GM21723 (cell line): ENCODE measurements around the gene UBE2D1.
"Not testable (repeated sequence)": the region's sequence is repeated elsewhere in the genome, so short reads cannot be mapped to it uniquely, and the experiment has no call there.

Source experiments
- ATAC-seq: cut with Tn5 transposase; IDR thresholded peaks from one replicate; pipeline ENCODE4 v1.9.1; 2021; ENCODE audit warnings: mild to moderate bottlenecking, moderate library complexity; ENCODE audit not compliant: unreplicated experiment

UBE2D1 gene

GRCh38 chr10:58373442-58373827 lies 38.6 kb downstream of the UBE2D1 start:
- peak; percentile 11 for ATAC-seq

- ATAC-seq = no peak
Observed at GRCh38 chr10:58382489-58382995, 47.7 kb downstream of the UBE2D1 start.

DNA sequence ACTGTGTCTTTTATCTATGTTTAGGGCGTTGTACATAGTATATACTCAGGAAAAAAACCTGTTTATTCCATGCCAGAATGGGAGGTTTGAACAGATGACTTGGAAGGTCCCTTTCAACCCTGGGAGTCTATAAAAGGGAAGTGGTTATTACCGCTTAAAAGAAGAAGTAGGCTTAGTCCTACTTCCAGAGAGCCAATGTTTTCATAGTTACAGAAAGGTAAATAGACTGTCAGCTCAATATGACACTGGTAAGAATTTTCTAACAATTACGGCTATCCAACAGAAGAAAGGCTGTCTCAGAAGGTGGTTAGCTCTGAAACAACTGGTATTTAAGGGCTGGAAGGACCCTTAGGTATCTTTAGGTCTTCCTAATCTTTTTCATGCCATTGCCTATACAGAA lies 49.3 kb downstream of the UBE2D1 start:
- peak; percentile 74 for ATAC-seq

DNA sequence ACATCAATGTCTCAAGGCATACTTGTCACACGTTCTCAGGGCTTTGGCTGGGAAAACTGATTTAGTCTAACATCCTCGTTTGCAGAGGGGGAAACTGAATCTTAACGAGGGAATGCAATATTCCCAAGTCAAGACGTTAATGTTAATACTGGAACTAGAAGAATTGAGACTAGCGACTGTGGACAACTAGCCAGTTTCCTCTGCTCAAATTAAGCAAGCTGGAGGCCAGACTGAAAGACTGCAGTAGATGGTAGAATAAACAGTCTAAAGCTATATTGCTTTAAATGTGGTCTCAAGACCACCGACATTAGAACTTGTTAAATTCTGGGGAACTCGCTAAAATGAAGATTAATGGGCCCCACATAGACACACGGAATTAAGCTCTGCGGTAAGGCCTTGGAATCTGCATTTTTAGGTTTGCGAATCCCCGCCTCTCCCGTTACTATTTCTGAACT lies 49.8 kb downstream of the UBE2D1 start:
- peak; percentile 7 for ATAC-seq

DNA sequence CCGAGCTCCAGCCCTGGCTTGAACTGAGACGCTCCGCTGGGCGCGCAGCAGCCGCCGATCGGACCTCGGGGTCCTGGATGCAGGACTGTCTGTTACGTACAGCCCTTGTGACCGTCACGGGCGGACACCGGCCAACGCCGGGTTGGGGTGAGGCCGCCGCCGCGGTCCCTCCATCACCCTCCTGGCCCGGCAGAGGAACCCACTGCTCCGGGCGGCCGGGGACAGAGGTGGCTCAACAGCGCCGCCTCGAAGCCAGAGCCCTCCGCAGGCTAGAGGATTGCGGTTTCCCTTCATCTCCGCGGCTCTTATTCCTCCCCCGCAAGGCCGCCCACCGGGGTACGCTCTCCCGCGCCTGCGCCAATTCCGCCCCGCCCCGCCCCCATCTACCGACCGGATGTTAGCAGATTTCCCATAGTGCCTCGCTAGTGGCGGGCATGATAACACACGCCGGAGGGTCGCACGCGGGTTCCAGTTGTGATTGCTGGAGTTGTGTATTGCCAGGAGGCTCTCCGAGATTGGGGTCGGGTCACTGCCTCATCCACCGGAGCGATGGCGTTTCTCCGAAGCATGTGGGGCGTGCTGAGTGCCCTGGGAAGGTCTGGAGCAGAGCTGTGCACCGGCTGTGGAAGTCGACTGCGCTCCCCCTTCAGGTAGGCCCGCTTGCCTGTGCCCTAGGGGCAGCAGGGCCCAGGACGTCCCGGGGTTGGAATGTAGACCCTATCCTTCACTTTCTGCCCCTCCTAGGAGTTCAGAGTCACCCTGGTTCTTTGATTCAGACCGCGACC lies 50.4 kb downstream of the UBE2D1 start, which contains the start of gene TFAM:
TSS of gene TFAM (plus strand) at position 412 of the 785 bp plus-strand sequence. CDS start at position 550, 138 bp downstream.
- peak; percentile 89 for ATAC-seq

- peak; percentile 21 for ATAC-seq
Observed at GRCh38 chr10:58385784-58386112, 50.9 kb downstream of the UBE2D1 start.

GRCh38 chr10:58389024-58389423 lies 54.2 kb downstream of the UBE2D1 start:
- ATAC-seq = no peak

- no peak for ATAC-seq
Observed at GRCh38 chr10:58393317-58393716, 58.5 kb downstream of the UBE2D1 start.

GRCh38 chr10:58394471-58394870 lies 59.7 kb downstream of the UBE2D1 start:
- ATAC-seq = no peak

DNA sequence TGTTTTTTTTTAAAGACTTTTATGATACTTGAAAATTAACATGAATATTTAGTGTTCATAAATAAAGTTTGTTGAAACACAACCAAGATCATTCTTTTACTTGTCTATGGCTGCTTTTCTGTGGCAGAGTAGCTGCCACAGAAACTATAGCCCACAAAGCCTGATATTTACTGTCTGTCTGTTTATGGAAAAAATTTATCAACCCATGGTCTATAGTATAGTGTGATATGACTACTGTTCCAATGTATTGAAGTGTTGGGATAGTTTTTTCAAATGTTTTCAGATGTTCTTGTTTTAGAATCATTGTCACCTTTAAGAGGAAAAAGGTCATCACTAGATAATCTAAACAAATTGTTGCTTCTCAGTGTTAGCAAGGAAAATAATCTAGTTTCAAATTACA lies 61.3 kb downstream of the UBE2D1 start:
- no peak for ATAC-seq

GRCh38 chr10:58397830-58398229 lies 63.0 kb downstream of the UBE2D1 start:
- no peak for ATAC-seq

- no peak for ATAC-seq
Observed at GRCh38 chr10:58399410-58399809, 64.6 kb downstream of the UBE2D1 start.

DNA sequence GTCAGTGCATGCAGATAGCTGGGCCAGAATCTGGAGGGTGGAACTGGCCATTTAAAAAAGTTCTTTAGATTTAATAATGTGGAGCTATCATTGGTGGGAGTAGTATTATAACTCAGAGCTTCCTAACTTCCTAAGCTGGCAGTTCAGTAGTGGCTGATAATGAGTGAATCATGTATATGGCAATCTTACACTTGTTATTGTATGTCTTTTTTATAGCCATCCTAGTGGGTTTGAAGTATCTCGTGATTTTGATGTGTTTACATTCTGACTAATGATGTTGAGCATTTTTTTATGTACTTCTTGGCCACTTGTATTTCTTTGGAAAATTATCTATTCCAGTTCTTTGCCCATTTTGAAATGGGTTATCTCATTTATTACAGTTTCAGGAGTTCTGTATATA lies 65.8 kb downstream of the UBE2D1 start:
- no peak for ATAC-seq

- ATAC-seq = no peak
Observed at GRCh38 chr10:58404001-58404400, 69.2 kb downstream of the UBE2D1 start.

DNA sequence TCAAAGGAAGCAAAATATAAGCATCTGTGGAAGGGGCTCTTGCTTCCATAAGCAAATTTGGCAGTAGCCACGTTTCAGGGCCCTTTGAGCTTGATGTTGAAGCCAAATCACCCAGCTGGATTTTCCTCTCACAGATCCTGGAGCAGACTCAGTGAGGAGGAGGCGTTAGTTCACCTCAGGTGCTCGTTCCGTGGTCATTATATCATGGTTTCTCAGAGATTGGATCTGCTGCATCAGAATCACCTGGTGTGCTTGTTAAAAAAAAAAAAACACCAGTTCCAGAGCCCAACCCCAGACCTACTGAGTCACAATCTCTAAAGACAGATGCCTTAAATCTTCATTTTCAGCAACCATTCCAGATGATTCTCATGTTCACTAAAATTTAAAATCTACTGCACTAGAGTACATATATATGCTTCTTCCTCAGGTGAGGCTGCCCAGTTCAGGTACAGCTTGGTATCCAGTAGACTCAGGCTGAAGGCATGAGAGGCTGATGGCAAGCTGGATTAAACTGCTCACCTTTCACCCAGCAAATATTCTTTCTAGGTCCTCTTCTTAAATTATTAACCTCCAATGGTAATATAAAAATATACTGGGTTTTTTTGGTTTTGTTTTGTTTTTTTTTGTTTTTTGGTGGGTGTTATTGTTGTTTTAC lies 75.3 kb downstream of the UBE2D1 start:
- ATAC-seq = no peak

- ATAC-seq = no peak
Observed at GRCh38 chr10:58412502-58412961, 77.7 kb downstream of the UBE2D1 start.

DNA sequence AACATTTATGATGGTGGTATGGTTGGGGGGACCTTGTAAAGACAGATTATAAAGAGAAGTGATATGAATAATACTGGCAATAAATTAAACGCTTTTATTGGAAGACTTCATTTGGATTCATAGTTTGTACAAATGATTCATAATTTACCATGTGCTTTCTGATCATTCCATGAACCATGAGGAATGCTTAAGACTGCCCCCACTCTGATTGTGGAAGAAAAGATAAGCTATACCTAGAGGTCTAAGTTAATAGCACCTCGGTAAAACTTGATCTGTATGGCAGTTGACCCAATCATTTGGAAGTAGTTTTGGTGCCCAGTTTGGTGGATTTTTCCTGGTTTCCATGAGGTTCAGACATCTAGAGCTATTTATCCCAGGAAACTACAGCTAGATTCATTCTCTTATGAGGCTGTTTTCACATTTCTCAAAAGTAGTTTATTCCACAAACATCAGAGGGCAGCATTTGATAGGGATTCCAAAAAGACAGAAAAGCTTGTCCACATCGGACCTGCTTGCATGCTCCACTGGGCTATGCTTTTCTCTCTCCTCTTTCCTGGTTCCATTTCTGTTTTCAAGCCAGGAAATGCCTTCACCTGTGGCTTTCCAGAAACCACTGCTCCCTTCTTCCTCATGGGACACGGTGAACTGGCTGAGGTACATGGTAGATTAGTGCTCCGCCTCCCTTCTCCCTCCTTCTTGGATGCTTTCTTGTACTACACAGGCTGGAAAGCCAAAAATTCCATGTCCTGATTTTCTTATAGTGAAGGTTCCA lies 79.7 kb downstream of the UBE2D1 start:
- no peak for ATAC-seq

- no peak for ATAC-seq
Observed at GRCh38 chr10:58415757-58416156, 81.0 kb downstream of the UBE2D1 start.

GRCh38 chr10:58417902-58418301 lies 83.1 kb downstream of the UBE2D1 start:
- not testable (repeated sequence) for ATAC-seq
